Panc1 (cell line): Measurements from ENCODE around the gene KRR1. TPM values are rescaled to one million over a fixed set of nuclear protein-coding genes. Genes with fewer than 3 reads are reported as not detected.
"Not testable (repeated sequence)": the region's sequence is repeated elsewhere in the genome, so short reads cannot be mapped to it uniquely, and the experiment has no call there.

Source experiments
- ATAC-seq: fragments of 200-7000 bp; cut with Tn5 transposase; 2 replicates; pipeline ENCODE4 v1.9.1; 2020; ENCODE audit warnings: mild to moderate bottlenecking, moderate library complexity
- BruUV-seq: library from RNA; stranded (reverse); fragments of 400-500 nt; replicated peaks from 2 replicates; lab custom pipeline; 2021; lab: Mats Ljungman, UMichigan
- CTCF ChIA-PET: fragments of 300-600 bp; sonication (Branson Sonifier 250); formaldehyde crosslinking; loops from one replicate; lab custom pipeline; 2022; ENCODE audit warnings: antibody characterized with exemption; lab: Charles Lee
- POLR2A ChIA-PET: fragments of 300-600 bp; sonication (Branson Sonifier 250); formaldehyde crosslinking; loops from one replicate; lab custom pipeline; 2022; ENCODE audit warnings: antibody characterized with exemption; lab: Charles Lee
- DNase-seq: peaks from one replicate; pipeline ENCODE4 v3.0.0-alpha.2; 2010; ENCODE audit warnings: low read depth, low spot score
- H3K27ac ChIP-seq: 2 replicates; pipeline ENCODE4 v1.5.1; 2011; ENCODE audit warnings: mild to moderate bottlenecking, low read length, inconsistent platforms
- H3K27me3 ChIP-seq: fragments of 200-500 bp; sonication (Bioruptor generic); 2 replicates; pipeline ENCODE4 v1.6.0; 2014; ENCODE audit warnings: low read length, inconsistent platforms; ENCODE audit not compliant: control insufficient read depth, insufficient read depth
- H3K36me3 ChIP-seq: fragments of 200-500 bp; sonication (Bioruptor generic); 2 replicates; pipeline ENCODE4 v1.5.1; 2014; ENCODE audit warnings: inconsistent platforms, mild to moderate bottlenecking, low read length, moderate library complexity; ENCODE audit not compliant: control insufficient read depth, insufficient read depth
- H3K4me1 ChIP-seq: 2 replicates; pipeline ENCODE4 v1.5.1; 2011; ENCODE audit warnings: inconsistent platforms, mild to moderate bottlenecking, low read length, moderate library complexity; ENCODE audit not compliant: control insufficient read depth, insufficient read depth
- H3K4me3 ChIP-seq, 2 experiments: 2 replicates each; pipeline ENCODE4 v1.5.1; 2011 to 2012; ENCODE audit warnings: low read depth in 2 of 2, low read length in 2 of 2, mild to moderate bottlenecking in 2 of 2, inconsistent platforms in 1 of 2, moderate library complexity in 1 of 2
- H3K9me3 ChIP-seq: fragments of 200-500 bp; sonication (Bioruptor generic); 2 replicates; pipeline ENCODE4 v1.5.1; 2014; ENCODE audit warnings: low read depth, mild to moderate bottlenecking, inconsistent platforms, low read length, moderate library complexity; ENCODE audit not compliant: control insufficient read depth, insufficient read depth
- CTCF ChIP-seq: fragments of 450-650 bp; IDR thresholded peaks from 2 replicates; pipeline ENCODE4 v1.5.1; 2017; ENCODE audit warnings: mild to moderate bottlenecking
- POLR2AphosphoS5 ChIP-seq: IDR thresholded peaks from 2 replicates; pipeline ENCODE4 v1.6.1; 2012; ENCODE audit warnings: mild to moderate bottlenecking, low read depth, low read length, moderate library complexity
- SIN3A ChIP-seq: IDR thresholded peaks from 2 replicates; pipeline ENCODE4 v1.6.1; 2012; ENCODE audit warnings: low read depth, mild to moderate bottlenecking, low read length, moderate library complexity, borderline replicate concordance; ENCODE audit not compliant: insufficient read depth
- in situ Hi-C: cut with HindIII; loops from 2 replicates; pipeline ENCODE4 v1.10.0; 2016; ENCODE audit warnings: low sequenced_read_pairs, low pct_unique_long_range_greater_than_20kb
- intact Hi-C: fragments of 100-400 bp; cut with micrococcal nuclease; formaldehyde crosslinking; loops from one replicate; pipeline ENCODE4 v1.10.0; 2022; ENCODE audit not compliant: unreplicated experiment
- total RNA-seq: library from RNA; stranded (reverse); gene quantifications from one replicate; pipeline ENCODE4 v1.2.1, GENCODE V29; 2021; ENCODE audit not compliant: unreplicated experiment

Gene KRR1
- total RNA-seq, 1 experiment from 2014 or later: 161 TPM

- no peak for DNase-seq
- peak; percentile 71 for TF ChIP-seq CTCF
- no peak for TF ChIP-seq POLR2AphosphoS5
- Histone ChIP-seq H3K27ac (peak overlapping the region; percentile 78), H3K36me3 (no peaks in the 10 kb centered on the region), H3K4me3 (no peak overlapping the region), H3K9me3 (peaks cover 29% of the 10 kb centered on the region; the same call in 1 of the 2 replicates), H3K27me3 (no peaks in the 10 kb centered on the region), H3K4me1 (peaks cover 13% of the 10 kb centered on the region)
- ChIA-PET CTCF (interaction anchor here (0.6 to 1.6 kb wide), 5 partner anchors 75 to 501 kb away, joined by 3 to 4 read pairs (median 4); no protein-coding TSS in a partner anchor), POLR2A (interaction anchor here (0.6 to 2.4 kb wide), 2 partner anchors 196 to 498 kb away, joined by 3 to 11 read pairs; no protein-coding TSS in a partner anchor)
- intact Hi-C loops (loop anchor here (5.0 kb wide), 1 partner anchor 500 kb away; no protein-coding TSS in a partner anchor), in situ Hi-C loops (no loop called here)
- BruUV-seq: no TSS peak
- ATAC-seq: peak; percentile 92
Observed at GRCh38 chr12:75526655-75527511, 15.5 kb upstream of the KRR1 start.

- Histone ChIP-seq H3K4me1 (peaks cover 13% of the 10 kb centered on the region), H3K9me3 (peaks cover 24% of the 10 kb centered on the region; the same call in 1 of the 2 replicates), H3K36me3 (no peaks in the 10 kb centered on the region), H3K27ac (peak overlapping the region; percentile 88), H3K4me3 (no peak overlapping the region), H3K27me3 (no peaks in the 10 kb centered on the region)
- intact Hi-C loops: loop anchor here (5.0 kb wide), 1 partner anchor 502 kb away; no protein-coding TSS in a partner anchor
- DNase-seq (no peak), ATAC-seq (no peak)
- ChIA-PET CTCF (no interaction called here), POLR2A (interaction anchor here (0.6 kb wide), 1 partner anchor 511 kb away, joined by 3 read pairs; no protein-coding TSS in a partner anchor)
- no TSS peak for BruUV-seq
- in situ Hi-C loops: no loop called here
- TF ChIP-seq CTCF (peak; percentile 16; the same call in 1 of the 2 replicates), SIN3A (no peak)
Observed at GRCh38 chr12:75525263-75525662, 13.9 kb upstream of the KRR1 start.

- ATAC-seq, H3K4me1 ChIP-seq, H3K27me3 ChIP-seq, H3K4me3 ChIP-seq, CTCF ChIA-PET, POLR2A ChIA-PET, intact Hi-C loops, BruUV-seq, H3K27ac ChIP-seq, in situ Hi-C loops, DNase-seq, H3K36me3 ChIP-seq: not testable (repeated sequence)
- H3K9me3 ChIP-seq: peaks cover 20% of the 10 kb centered on the region; the same call in 1 of the 2 replicates
Observed at GRCh38 chr12:75522124-75522523, 10.7 kb upstream of the KRR1 start.

- BruUV-seq, H3K4me1 ChIP-seq, in situ Hi-C loops, DNase-seq, POLR2A ChIA-PET, ATAC-seq, H3K27ac ChIP-seq, CTCF ChIA-PET, H3K36me3 ChIP-seq, H3K4me3 ChIP-seq, H3K27me3 ChIP-seq, intact Hi-C loops: not testable (repeated sequence)
- H3K9me3 ChIP-seq: peaks cover 20% of the 10 kb centered on the region; the same call in 1 of the 2 replicates
Observed at GRCh38 chr12:75521224-75521623, 9.8 kb upstream of the KRR1 start.
